ENCODE measurements around the gene PIP5K1C.

DNA sequence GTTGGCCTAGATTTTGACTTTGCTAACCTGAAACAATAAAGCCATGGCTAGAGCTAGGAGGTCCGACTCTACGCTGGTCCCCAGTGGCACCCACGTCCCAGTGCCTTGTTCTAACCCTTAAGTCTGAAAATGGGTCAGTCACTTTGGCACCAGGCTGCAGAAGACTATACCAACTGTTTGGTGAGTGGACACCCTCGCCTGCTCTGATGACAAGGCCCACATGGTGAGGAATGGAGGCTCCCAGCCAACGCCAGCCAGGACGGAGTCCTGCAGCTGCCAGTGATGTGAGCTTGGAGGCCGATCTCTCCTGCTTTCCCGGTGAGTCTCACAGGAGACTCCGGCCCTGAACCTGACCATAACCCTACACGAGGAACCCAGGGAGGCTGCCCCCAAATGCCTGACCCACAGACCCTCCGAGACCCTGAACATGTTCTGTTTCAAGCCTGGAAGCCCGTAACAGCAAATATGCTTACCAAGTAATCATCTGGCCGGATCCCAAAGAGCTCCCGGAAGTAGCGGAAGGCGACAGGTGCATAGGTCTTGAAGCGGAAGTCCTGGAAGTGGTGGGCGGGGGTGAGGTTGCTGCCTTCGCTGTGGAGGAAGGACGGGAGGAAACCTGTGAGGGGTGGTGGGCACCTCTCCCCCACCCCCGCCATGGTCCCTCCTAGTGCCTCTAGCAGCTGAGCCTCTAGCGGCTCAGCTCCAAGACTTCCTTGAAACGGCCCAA is 39.6 kb downstream of the PIP5K1C start:
- TF ChIP-seq, protein P1, sequence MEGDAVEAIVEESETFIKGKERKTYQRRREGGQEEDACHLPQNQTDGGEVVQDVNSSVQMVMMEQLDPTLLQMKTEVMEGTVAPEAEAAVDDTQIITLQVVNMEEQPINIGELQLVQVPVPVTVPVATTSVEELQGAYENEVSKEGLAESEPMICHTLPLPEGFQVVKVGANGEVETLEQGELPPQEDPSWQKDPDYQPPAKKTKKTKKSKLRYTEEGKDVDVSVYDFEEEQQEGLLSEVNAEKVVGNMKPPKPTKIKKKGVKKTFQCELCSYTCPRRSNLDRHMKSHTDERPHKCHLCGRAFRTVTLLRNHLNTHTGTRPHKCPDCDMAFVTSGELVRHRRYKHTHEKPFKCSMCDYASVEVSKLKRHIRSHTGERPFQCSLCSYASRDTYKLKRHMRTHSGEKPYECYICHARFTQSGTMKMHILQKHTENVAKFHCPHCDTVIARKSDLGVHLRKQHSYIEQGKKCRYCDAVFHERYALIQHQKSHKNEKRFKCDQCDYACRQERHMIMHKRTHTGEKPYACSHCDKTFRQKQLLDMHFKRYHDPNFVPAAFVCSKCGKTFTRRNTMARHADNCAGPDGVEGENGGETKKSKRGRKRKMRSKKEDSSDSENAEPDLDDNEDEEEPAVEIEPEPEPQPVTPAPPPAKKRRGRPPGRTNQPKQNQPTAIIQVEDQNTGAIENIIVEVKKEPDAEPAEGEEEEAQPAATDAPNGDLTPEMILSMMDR (IDR thresholded peaks at IDR 0.05; ENCODE audit: insufficient read depth, low read depth, low read length) = no peak
- TF ChIP-seq EZH2 (IDR thresholded peaks at IDR 0.05; ENCODE audit: insufficient read depth, low read length) = no peak

Data from astrocyte (in vitro differentiated cells and primary cell).